GM19238 (cell line): ENCODE data around the gene POLR2M.

Source experiments
- DNase-seq: peaks from one replicate; pipeline ENCODE4 v3.0.0; 2011; ENCODE audit warnings: low spot score; ENCODE audit not compliant: insufficient read length

POLR2M gene

GRCh38 chr15:57738734-57739237 lies 32.3 kb downstream of the POLR2M start:
- no peak for DNase-seq

GRCh38 chr15:57740048-57740447 lies 33.5 kb downstream of the POLR2M start:
- no peak for DNase-seq

GRCh38 chr15:57741089-57741488 lies 34.6 kb downstream of the POLR2M start:
- no peak for DNase-seq

GRCh38 chr15:57743424-57743823 lies 36.9 kb downstream of the POLR2M start:
- no peak for DNase-seq

GRCh38 chr15:57746786-57747185 lies 40.3 kb downstream of the POLR2M start:
- DNase-seq, result no peak

- no peak for DNase-seq
Observed at GRCh38 chr15:57747206-57747896, 40.8 kb downstream of the POLR2M start.

GRCh38 chr15:57751177-57751800 lies 44.8 kb downstream of the POLR2M start:
- DNase-seq, result no peak

- DNase-seq, result no peak
Observed at GRCh38 chr15:57752436-57752835, 45.9 kb downstream of the POLR2M start.

- no peak for DNase-seq
Observed at GRCh38 chr15:57752840-57753239, 46.3 kb downstream of the POLR2M start.

- DNase-seq, result no peak
Observed at GRCh38 chr15:57756466-57756865, 50.0 kb downstream of the POLR2M start.

- no peak for DNase-seq
Observed at GRCh38 chr15:57758560-57758959, 52.0 kb downstream of the POLR2M start.

- DNase-seq, result no peak
Observed at GRCh38 chr15:57761562-57761961, 55.0 kb downstream of the POLR2M start.

- no peak for DNase-seq
Observed at GRCh38 chr15:57762302-57762701, 55.8 kb downstream of the POLR2M start.

GRCh38 chr15:57763176-57763964 lies 56.9 kb downstream of the POLR2M start:
- no peak for DNase-seq
